SK-N-MC (cell line): Measurements from ENCODE around the gene ASPHD2.

Source experiments
- EZH2 ChIP-seq: fragments of 200-600 bp; sonication (generic); IDR thresholded peaks from one replicate; pipeline ENCODE4 v1.6.1; 2017; ENCODE audit warnings: antibody characterized with exemption
- POLR2AphosphoS5 ChIP-seq: IDR thresholded peaks from 2 replicates; pipeline ENCODE4 v1.6.1; 2012; ENCODE audit warnings: mild to moderate bottlenecking, low read depth, low read length, borderline replicate concordance

DNA sequence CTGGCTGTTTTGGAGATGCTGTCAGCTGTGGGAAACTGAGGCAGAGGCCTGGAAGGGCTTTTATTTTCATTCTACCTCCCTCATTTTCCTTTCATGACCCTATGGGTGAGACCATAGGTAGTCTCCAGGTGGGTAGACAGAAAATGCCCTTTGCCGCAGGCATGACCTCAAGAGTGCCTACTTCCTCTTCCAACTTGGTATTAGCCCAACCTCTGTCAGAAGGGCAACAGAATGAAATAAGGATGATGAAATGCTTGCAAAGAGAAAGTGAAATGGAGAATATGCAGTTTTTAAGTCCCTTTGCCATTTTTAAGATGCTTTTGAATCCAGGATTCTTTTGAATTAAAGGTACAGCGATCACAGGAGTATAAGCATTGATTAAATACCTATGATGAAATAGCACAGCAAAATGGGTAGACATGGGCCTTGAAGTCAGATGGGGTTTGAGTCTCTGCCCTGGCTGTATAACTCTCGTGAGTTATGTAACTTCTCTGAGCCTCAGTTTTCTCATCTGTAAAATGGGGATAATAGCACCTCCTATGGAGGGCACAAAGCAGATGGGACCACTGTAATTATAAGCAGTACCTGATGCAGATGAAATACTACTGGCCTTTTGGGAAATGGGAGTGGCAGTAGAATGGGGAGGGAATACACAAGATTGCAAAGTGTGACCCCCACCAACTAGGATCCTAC is 3.7 kb downstream of the ASPHD2 start:
- no peak for TF ChIP-seq POLR2AphosphoS5
- no peak for TF ChIP-seq EZH2
